Measurements from ENCODE around the gene C1orf198.
"Not testable (repeated sequence)": the region's sequence is repeated elsewhere in the genome, so short reads cannot be mapped to it uniquely, and the experiment has no call there.

C1orf198 gene

GRCh38 chr1:230860617-230861384 is 7.5 kb downstream of the C1orf198 start:
- DNase-seq (ENCODE audit: low read depth), result no peak

- DNase-seq (ENCODE audit: low read depth), result no peak
Observed at GRCh38 chr1:230858918-230859729, 9.2 kb downstream of the C1orf198 start.

- no peak for DNase-seq (ENCODE audit: low read depth)
Observed at GRCh38 chr1:230858236-230858820, 10.0 kb downstream of the C1orf198 start.

- peak; percentile 58 for DNase-seq (ENCODE audit: low read depth)
Observed at GRCh38 chr1:230857822-230858221, 10.5 kb downstream of the C1orf198 start.

- peak; percentile 90 for DNase-seq (ENCODE audit: low read depth)
Observed at GRCh38 chr1:230857077-230857476, 11.2 kb downstream of the C1orf198 start.

- peak; percentile 32 for DNase-seq (ENCODE audit: low read depth)
Observed at GRCh38 chr1:230855886-230856285, 12.4 kb downstream of the C1orf198 start.

GRCh38 chr1:230854423-230854822 is 13.9 kb downstream of the C1orf198 start:
- no peak for DNase-seq (ENCODE audit: low read depth)

GRCh38 chr1:230853731-230854130 is 14.6 kb downstream of the C1orf198 start:
- no peak for DNase-seq (ENCODE audit: low read depth)

- DNase-seq (ENCODE audit: low read depth), result no peak
Observed at GRCh38 chr1:230852959-230853358, 15.4 kb downstream of the C1orf198 start.

- no peak for DNase-seq (ENCODE audit: low read depth)
Observed at GRCh38 chr1:230851291-230851691, 17.0 kb downstream of the C1orf198 start.

- no peak for DNase-seq (ENCODE audit: low read depth)
Observed at GRCh38 chr1:230850547-230850946, 17.8 kb downstream of the C1orf198 start.

GRCh38 chr1:230849451-230850224 is 18.7 kb downstream of the C1orf198 start:
- peak; percentile 67 for DNase-seq (ENCODE audit: low read depth)

- DNase-seq (ENCODE audit: low read depth), result no peak
Observed at GRCh38 chr1:230848235-230848634, 20.1 kb downstream of the C1orf198 start.

- DNase-seq (ENCODE audit: low read depth), result not testable (repeated sequence)
Observed at GRCh38 chr1:230845184-230845583, 23.1 kb downstream of the C1orf198 start.

GRCh38 chr1:230844561-230844960 is 23.8 kb downstream of the C1orf198 start:
- DNase-seq (ENCODE audit: low read depth), result no peak

GRCh38 chr1:230843503-230844309 is 24.6 kb downstream of the C1orf198 start:
- DNase-seq (ENCODE audit: low read depth), result no peak

- no peak for DNase-seq (ENCODE audit: low read depth)
Observed at GRCh38 chr1:230842801-230843200, 25.5 kb downstream of the C1orf198 start.

GRCh38 chr1:230839173-230839572 is 29.1 kb downstream of the C1orf198 start:
- DNase-seq (ENCODE audit: low read depth), result no peak

- no peak for DNase-seq (ENCODE audit: low read depth)
Observed at GRCh38 chr1:230836793-230837192, 31.5 kb downstream of the C1orf198 start.

- no peak for DNase-seq (ENCODE audit: low read depth)
Observed at GRCh38 chr1:230836347-230836746, 32.0 kb downstream of the C1orf198 start.

- DNase-seq (ENCODE audit: low read depth), result no peak
Observed at GRCh38 chr1:230834292-230834691, 34.0 kb downstream of the C1orf198 start.
